H1 (cell line): Measurements from ENCODE around the gene OR1N1. TPM values are rescaled to one million over a fixed set of nuclear protein-coding genes. Genes with fewer than 3 reads are reported as not detected.

Source experiments
- ATF2 ChIP-seq: IDR thresholded peaks from 2 replicates; pipeline ENCODE4 v1.6.1; 2012; ENCODE audit warnings: low read length, inconsistent platforms
- CHD1 ChIP-seq: IDR thresholded peaks from 2 replicates; pipeline ENCODE4 v1.6.1; 2012; ENCODE audit warnings: low read depth, low read length, improper control_type of control experiment
- CTCF ChIP-seq, 3 experiments: IDR thresholded peaks; 1 replicate in 2 of 3; 2 replicates in 1 of 3; pipeline versions ENCODE4 v1.5.1 to v1.6.1; 2011; ENCODE audit warnings: low read length in 3 of 3, mild to moderate bottlenecking in 3 of 3, inconsistent platforms in 2 of 3, low read depth in 1 of 3, moderate library complexity in 1 of 3; ENCODE audit not compliant: insufficient read depth in 1 of 3; ENCODE audit errors: control extremely low read depth in 1 of 3
- HDAC2 ChIP-seq, 2 experiments: fragments of 300-600 bp in 1 of 2; sonication (generic) in 1 of 2; IDR thresholded peaks; 2 replicates each; pipeline ENCODE4 v1.6.1; 2011 to 2012; ENCODE audit warnings: low read depth in 2 of 2, low read length in 2 of 2, mild to moderate bottlenecking in 2 of 2, moderate library complexity in 2 of 2, borderline replicate concordance in 1 of 2, inconsistent platforms in 1 of 2
- NANOG ChIP-seq: IDR thresholded peaks from 2 replicates; pipeline ENCODE4 v1.6.1; 2011; ENCODE audit warnings: low read length, low read depth, mild to moderate bottlenecking, inconsistent platforms; ENCODE audit not compliant: insufficient read depth, poor library complexity, severe bottlenecking
- polyA plus RNA-seq, 7 experiments: library from polyadenylated mRNA; depleted of rRNA in 3 of 7; stranded (reverse) in 5 of 7; unstranded in 2 of 7; fragments of >200 nt in 5 of 7; fragments of 200-250 nt in 2 of 7; gene quantifications; 1 replicate in 5 of 7; 2 replicates in 1 of 7; 4 replicates in 1 of 7; pipeline versions ENCODE4 v1.2.1 to v1.2.3, GENCODE V29; 2011 to 2013; ENCODE audit warnings: missing spikeins in 2 of 7, mixed read lengths in 2 of 7
- total RNA-seq: library from RNA; stranded (reverse); fragmentation: NEBNext Ultra II Directional; extraction: Animal tissue kit (Norgen Biotek cat#: 25700); gene quantifications from 2 replicates; pipeline ENCODE4 v1.2.1, GENCODE V29; 2021

Gene OR1N1
- total and polyA plus RNA-seq, 2 of the 8 experiments (the other 6 are each of a cell fraction or from before 2014, with no cell fraction given) = not detected

- no peak for TF ChIP-seq CTCF (IDR thresholded peaks at IDR 0.05; ENCODE audit: control extremely low read depth in 1 of 3, insufficient read depth in 1 of 3, low read depth in 1 of 3, low read length in 3 of 3)
- no peak for TF ChIP-seq ATF2
- no peak for TF ChIP-seq CHD1
- TF ChIP-seq NANOG = no peak
- TF ChIP-seq HDAC2 (IDR thresholded peaks at IDR 0.05; ENCODE audit: borderline replicate concordance in 1 of 2, low read depth in 2 of 2, low read length in 2 of 2) = no peak
Observed at GRCh38 chr9:122477826-122478225, 49.3 kb downstream of the OR1N1 start, which contains the start of gene OR1J1 (continued).
